Kidney (tissue), 14 donors: Measurements from ENCODE around the gene MPO. TPM values are rescaled to one million over a fixed set of nuclear protein-coding genes. Genes with fewer than 3 reads are reported as not detected.

Experiments used
- DNase-seq, 5 donors: peaks; one replicate each; pipeline ENCODE4 v3.0.0-alpha.2; 2013 to 2020
- FAIRE-seq: peaks from 2 replicates; lab custom pipeline; 2012; peaks lifted over from hg19 to GRCh38; lab: Jason Lieb, UNC
- H3K27ac ChIP-seq, 2 donors: one replicate each; pipeline ENCODE4 v1.7.0; 2013; ENCODE audit warnings: low read depth in 2 of 2, low read length in 2 of 2, inconsistent platforms in 1 of 2
- H3K27me3 ChIP-seq: one replicate; pipeline ENCODE4 v1.7.1; 2013; ENCODE audit warnings: low read length, inconsistent platforms; ENCODE audit not compliant: control insufficient read depth, insufficient read depth
- H3K36me3 ChIP-seq, 3 donors: one replicate each; pipeline versions ENCODE4 v1.7.0 to v1.7.1; 2013; ENCODE audit warnings: low read length in 3 of 3, control low read depth in 1 of 3, inconsistent platforms in 1 of 3; ENCODE audit not compliant: insufficient read depth in 3 of 3, control insufficient read depth in 2 of 3
- H3K4me1 ChIP-seq, 3 donors: one replicate each; pipeline versions ENCODE4 v1.7.0 to v1.7.1; 2013; ENCODE audit warnings: low read length in 3 of 3, inconsistent platforms in 1 of 3, low read depth in 1 of 3; ENCODE audit not compliant: control insufficient read depth in 2 of 3, insufficient read depth in 2 of 3
- H3K4me3 ChIP-seq, 3 donors: one replicate each; pipeline versions ENCODE4 v1.7.0 to v1.8.1; 2013; ENCODE audit warnings: low read length in 3 of 3, control low read depth in 1 of 3, inconsistent platforms in 1 of 3
- H3K9ac ChIP-seq, 3 donors: one replicate each; pipeline versions ENCODE4 v1.7.0 to v1.7.1; 2013; ENCODE audit warnings: low read length in 3 of 3, control low read depth in 1 of 3, inconsistent platforms in 1 of 3
- H3K9me3 ChIP-seq, 3 donors: one replicate each; pipeline versions ENCODE4 v1.7.0 to v1.7.1; 2013; ENCODE audit warnings: low read length in 3 of 3, control low read depth in 1 of 3, inconsistent platforms in 1 of 3; ENCODE audit not compliant: control insufficient read depth in 2 of 3, insufficient read depth in 1 of 3
- intact Hi-C: fragments of 100-400 bp; cut with DNase I; formaldehyde crosslinking; loops from one replicate; pipeline ENCODE4 v1.11.1; 2022
- polyA plus RNA-seq: library from polyadenylated mRNA; stranded (reverse); fragments of 350-450 nt; fragmentation: Illumina TruSeq; extraction: RNeasy Lipid Tissue Mini Kit (QIAGEN cat#74804); gene quantifications from one replicate; pipeline ENCODE4 v1.2.3, GENCODE V29; 2014; ENCODE audit warnings: low read depth, low replicate concordance; ENCODE audit not compliant: insufficient read depth
- total RNA-seq: library from RNA; stranded (reverse); fragmentation: NEBNext Ultra II Directional; extraction: Animal tissue kit (Norgen Biotek cat#: 25700); gene quantifications from one replicate; pipeline ENCODE4 v1.2.1, GENCODE V29; 2021
- TF ChIP-seq, protein P1 (sequence below): IDR thresholded peaks from 3 replicates; pipeline ENCODE4 v1.5.1; 2012; ENCODE audit warnings: mild to moderate bottlenecking, moderate library complexity, borderline replicate concordance; ENCODE audit not compliant: insufficient read depth; ENCODE audit errors: extremely low read depth
- donor health status: control.
- donor health status: control.
- donor health status: control.
- donor health status: control.
- donor health status: control.
- donor health status: DM: yes; HTN: yes; CAD: no.
- donor health status: Normal renal cell carcinoma (clear cell type).

Gene MPO
- total and polyA plus RNA-seq, 2 donors from 2014 or later: 0.47 TPM; not detected in 1

DNA sequence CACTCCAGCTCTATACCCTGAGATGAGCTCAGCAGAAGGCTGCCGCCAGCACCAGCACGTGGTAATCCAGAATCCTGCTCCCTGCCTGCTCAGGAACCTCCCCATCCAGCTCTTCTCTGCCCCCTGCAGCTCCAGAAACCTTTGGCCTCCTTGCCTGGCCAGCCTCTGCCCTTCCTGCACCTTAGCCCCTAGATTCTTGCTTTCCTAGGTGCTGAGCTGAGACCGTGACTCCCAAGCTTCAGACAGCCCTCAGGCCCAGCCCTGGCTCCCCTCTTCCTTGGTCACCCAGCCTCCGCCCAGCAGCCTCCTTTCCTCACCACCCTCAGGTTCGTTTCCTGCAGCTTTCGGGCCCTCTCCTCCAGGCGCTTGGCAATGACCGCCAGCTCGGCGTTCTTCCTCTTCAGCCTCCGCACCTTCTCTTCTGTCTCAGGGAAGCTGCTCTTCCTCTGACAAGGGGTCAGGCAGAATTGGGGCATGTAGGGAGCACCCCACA lies 45.3 kb upstream of the MPO start:
- Histone ChIP-seq H3K9ac (no peak overlapping the region), H3K9me3 (no peaks in the 10 kb centered on the region), H3K36me3 (peaks cover 0 to 4% (median 3%) of the 10 kb centered on the region in 3 donors), H3K27ac (no peak overlapping the region), H3K4me3 (no peak overlapping the region), H3K4me1 (peaks cover 0 to 9% (median 0%) of the 10 kb centered on the region in 3 donors), H3K27me3 (no peaks in the 10 kb centered on the region)
- peak in 1 of 5 donors; percentile 69 for DNase-seq
- TF ChIP-seq, protein P1, sequence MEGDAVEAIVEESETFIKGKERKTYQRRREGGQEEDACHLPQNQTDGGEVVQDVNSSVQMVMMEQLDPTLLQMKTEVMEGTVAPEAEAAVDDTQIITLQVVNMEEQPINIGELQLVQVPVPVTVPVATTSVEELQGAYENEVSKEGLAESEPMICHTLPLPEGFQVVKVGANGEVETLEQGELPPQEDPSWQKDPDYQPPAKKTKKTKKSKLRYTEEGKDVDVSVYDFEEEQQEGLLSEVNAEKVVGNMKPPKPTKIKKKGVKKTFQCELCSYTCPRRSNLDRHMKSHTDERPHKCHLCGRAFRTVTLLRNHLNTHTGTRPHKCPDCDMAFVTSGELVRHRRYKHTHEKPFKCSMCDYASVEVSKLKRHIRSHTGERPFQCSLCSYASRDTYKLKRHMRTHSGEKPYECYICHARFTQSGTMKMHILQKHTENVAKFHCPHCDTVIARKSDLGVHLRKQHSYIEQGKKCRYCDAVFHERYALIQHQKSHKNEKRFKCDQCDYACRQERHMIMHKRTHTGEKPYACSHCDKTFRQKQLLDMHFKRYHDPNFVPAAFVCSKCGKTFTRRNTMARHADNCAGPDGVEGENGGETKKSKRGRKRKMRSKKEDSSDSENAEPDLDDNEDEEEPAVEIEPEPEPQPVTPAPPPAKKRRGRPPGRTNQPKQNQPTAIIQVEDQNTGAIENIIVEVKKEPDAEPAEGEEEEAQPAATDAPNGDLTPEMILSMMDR: no peak
- no peak for FAIRE-seq
- intact Hi-C loops: no loop called here

DNA sequence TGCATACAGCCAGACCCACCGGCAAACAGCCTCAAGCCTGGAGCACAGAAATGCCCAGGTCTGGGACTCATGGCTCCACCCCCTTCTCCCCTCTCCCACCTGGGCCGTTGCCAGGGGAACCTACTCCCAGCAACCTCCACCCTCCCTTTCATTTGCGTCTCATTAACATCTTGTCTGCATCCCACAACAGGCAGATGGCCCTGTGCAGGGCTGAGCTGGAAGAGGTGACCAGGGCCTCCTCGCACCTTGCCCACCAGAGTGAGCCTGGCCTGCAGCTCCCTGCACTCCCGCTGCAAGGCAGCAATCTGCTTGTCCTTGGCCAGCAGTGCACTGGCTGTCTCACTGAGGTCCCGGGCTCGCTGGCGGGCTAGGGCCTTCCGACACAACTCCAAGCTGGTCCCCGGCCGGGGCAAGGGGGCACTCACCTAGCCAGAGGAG lies 44.6 kb upstream of the MPO start:
- H3K4me3 ChIP-seq: peak overlapping the region in 2 of 3 donors; percentile 66 to 74
- intact Hi-C loops: no loop called here
- no peaks in the 10 kb centered on the region for H3K27me3 ChIP-seq
- FAIRE-seq (no peak), DNase-seq (peak; percentile 75 to 82 (median 79))
- no peak overlapping the region for H3K27ac ChIP-seq
- H3K36me3 ChIP-seq: peaks cover 0 to 4% (median 3%) of the 10 kb centered on the region in 3 donors
- TF ChIP-seq, protein P1: no peak
- H3K4me1 ChIP-seq: peaks cover 0 to 9% (median 0%) of the 10 kb centered on the region in 3 donors
- H3K9me3 ChIP-seq: no peaks in the 10 kb centered on the region
- H3K9ac ChIP-seq: peak overlapping the region in 1 of 3 donors; percentile 69

- H3K27ac ChIP-seq: no peak overlapping the region
- peaks cover 0 to 9% (median 0%) of the 10 kb centered on the region in 3 donors for H3K4me1 ChIP-seq
- H3K4me3 ChIP-seq: peak overlapping the region; percentile 61 to 84 (median 74)
- DNase-seq (peak; percentile 67 to 87 (median 85)), FAIRE-seq (no peak)
- H3K9me3 ChIP-seq: no peaks in the 10 kb centered on the region
- no peaks in the 10 kb centered on the region for H3K27me3 ChIP-seq
- peak overlapping the region in 2 of 3 donors; percentile 79 to 88 for H3K9ac ChIP-seq
- TF ChIP-seq, protein P1: no peak
- H3K36me3 ChIP-seq: peaks cover 0 to 4% (median 3%) of the 10 kb centered on the region in 3 donors
- intact Hi-C loops: no loop called here
Observed at GRCh38 chr17:58324409-58325288, 43.9 kb upstream of the MPO start.
